Nephron (organoid): ENCODE measurements around the gene HNRNPC.
"Not testable (repeated sequence)": the region's sequence is repeated elsewhere in the genome, so short reads cannot be mapped to it uniquely, and the experiment has no call there.

Experiments used
- H3K27ac Mint-ChIP-seq, 3 experiments: 2 replicates each; pipeline ENCODE4 v1.8.0; 2020; ENCODE audit warnings: mixed read lengths in 3 of 3, mild to moderate bottlenecking in 2 of 3, moderate library complexity in 1 of 3
- H3K27me3 Mint-ChIP-seq: 2 replicates; pipeline ENCODE4 v1.8.0; 2021; ENCODE audit warnings: low read depth, mild to moderate bottlenecking, moderate library complexity, mixed read lengths
- H3K36me3 Mint-ChIP-seq: 2 replicates; pipeline ENCODE4 v1.8.0; 2020; ENCODE audit warnings: low read depth, mixed read lengths
- H3K4me1 Mint-ChIP-seq: 2 replicates; pipeline ENCODE4 v1.8.0; 2020; ENCODE audit warnings: mixed read lengths
- H3K4me3 Mint-ChIP-seq, 3 experiments: 2 replicates each; pipeline ENCODE4 v1.8.0; 2020; ENCODE audit warnings: mild to moderate bottlenecking in 3 of 3, mixed read lengths in 3 of 3, moderate library complexity in 2 of 3
- H3K9me3 Mint-ChIP-seq: 2 replicates; pipeline ENCODE4 v1.8.0; 2020; ENCODE audit warnings: mixed read lengths
- CTCF ChIP-seq, 3 experiments: fragments of 200-600 bp; sonication (generic); IDR thresholded peaks; one replicate each; pipeline ENCODE4 v1.5.0; 2021; ENCODE audit warnings: antibody characterized with exemption in 3 of 3; ENCODE audit not compliant: unreplicated experiment in 3 of 3

Gene HNRNPC

GRCh38 chr14:21279783-21280182 is 10.5 kb upstream of the HNRNPC start, which contains the start of gene RPGRIP1:
RPGRIP1 (plus strand) TSS chr14:21280083; CDS start chr14:21287977, 7,894 bp downstream.
- H3K27ac Mint-ChIP-seq = no peak within 1 kb of the TSS
- no peak within 1 kb of the TSS for H3K4me3 Mint-ChIP-seq
- TF ChIP-seq CTCF (IDR thresholded peaks at IDR 0.05; ENCODE audit: unreplicated experiment in 3 of 3) = no peak
- H3K4me1 Mint-ChIP-seq = no peaks in the 10 kb centered on the region
- H3K27me3 Mint-ChIP-seq = no peaks in the 10 kb centered on the region
- H3K9me3 Mint-ChIP-seq = no peaks in the 10 kb centered on the region
- H3K36me3 Mint-ChIP-seq = no peaks in the 10 kb centered on the region

DNA sequence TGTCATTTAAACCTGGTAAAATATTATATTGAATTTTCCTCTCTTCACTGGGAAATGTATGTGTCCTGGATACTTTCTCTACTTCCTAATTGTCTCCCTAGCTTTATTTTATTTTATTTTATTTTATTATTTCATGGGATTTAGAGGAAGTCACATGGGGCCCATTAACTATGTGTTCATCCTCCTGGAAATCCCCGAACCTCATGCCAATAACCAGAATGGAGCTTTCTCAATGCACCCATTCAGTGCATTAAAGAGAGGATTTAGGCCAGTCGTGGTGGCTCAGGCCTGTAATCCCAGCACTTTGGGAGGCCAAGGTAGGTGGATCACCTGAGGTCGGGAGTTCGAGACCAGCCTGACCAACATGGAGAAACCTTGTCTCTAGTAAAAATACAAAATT is 9.4 kb upstream of the HNRNPC start:
- TF ChIP-seq CTCF (IDR thresholded peaks at IDR 0.05; ENCODE audit: unreplicated experiment in 3 of 3) = no peak
- no peak overlapping the region for H3K27ac Mint-ChIP-seq
- no peak overlapping the region for H3K4me3 Mint-ChIP-seq
- H3K9me3 Mint-ChIP-seq = no peaks in the 10 kb centered on the region
- H3K27me3 Mint-ChIP-seq = no peaks in the 10 kb centered on the region
- no peaks in the 10 kb centered on the region for H3K36me3 Mint-ChIP-seq
- H3K4me1 Mint-ChIP-seq = no peaks in the 10 kb centered on the region

GRCh38 chr14:21275261-21275858 is 6.1 kb upstream of the HNRNPC start:
- no peaks in the 10 kb centered on the region for H3K9me3 Mint-ChIP-seq
- H3K27me3 Mint-ChIP-seq = no peaks in the 10 kb centered on the region
- no peaks in the 10 kb centered on the region for H3K4me1 Mint-ChIP-seq
- H3K4me3 Mint-ChIP-seq = no peak overlapping the region
- no peak for TF ChIP-seq CTCF (IDR thresholded peaks at IDR 0.05; ENCODE audit: unreplicated experiment in 3 of 3)
- peak overlapping the region in 2 of 3 experiments; percentile 31 to 70 for H3K27ac Mint-ChIP-seq
- no peaks in the 10 kb centered on the region for H3K36me3 Mint-ChIP-seq

GRCh38 chr14:21272661-21273060 is 3.4 kb upstream of the HNRNPC start:
- H3K36me3 Mint-ChIP-seq = peaks cover 12% of the 10 kb centered on the region
- H3K9me3 Mint-ChIP-seq, H3K4me3 Mint-ChIP-seq, H3K27ac Mint-ChIP-seq, H3K4me1 Mint-ChIP-seq, H3K27me3 Mint-ChIP-seq: not testable (repeated sequence)

GRCh38 chr14:21268617-21269251 is 508 bp downstream of the HNRNPC start:
- Mint-ChIP-seq H3K4me3 (peak overlapping the region; percentile 91 to 99 (median 92)), H3K4me1 (peaks cover 26% of the 10 kb centered on the region), H3K9me3 (no peaks in the 10 kb centered on the region), H3K27ac (peak overlapping the region; percentile 97 to 100 (median 98)), H3K36me3 (peaks cover 46% of the 10 kb centered on the region), H3K27me3 (no peaks in the 10 kb centered on the region)
- TF ChIP-seq CTCF (IDR thresholded peaks at IDR 0.05; ENCODE audit: unreplicated experiment in 3 of 3) = no peak

- H3K36me3 Mint-ChIP-seq = peaks cover 53% of the 10 kb centered on the region
- peak overlapping the region; percentile 97 to 100 (median 98) for H3K27ac Mint-ChIP-seq
- no peaks in the 10 kb centered on the region for H3K9me3 Mint-ChIP-seq
- H3K4me3 Mint-ChIP-seq = peak overlapping the region; percentile 91 to 99 (median 92)
- TF ChIP-seq CTCF (IDR thresholded peaks at IDR 0.05; ENCODE audit: unreplicated experiment in 3 of 3) = no peak
- no peaks in the 10 kb centered on the region for H3K27me3 Mint-ChIP-seq
- H3K4me1 Mint-ChIP-seq = peaks cover 32% of the 10 kb centered on the region
Observed at GRCh38 chr14:21267886-21268616, 1.2 kb downstream of the HNRNPC start.
